ENCODE measurements around the gene TRIM71.
"Not testable (repeated sequence)": the region's sequence is repeated elsewhere in the genome, so short reads cannot be mapped to it uniquely, and the experiment has no call there.

Gene TRIM71

GRCh38 chr3:32895701-32896100 is 77.9 kb downstream of the TRIM71 start:
- no peak for DNase-seq

- no peak for DNase-seq
These were observed 78.3 kb downstream of the TRIM71 start for GRCh38 chr3:32896143-32896542.

- DNase-seq, result no peak
These were observed 79.3 kb downstream of the TRIM71 start for GRCh38 chr3:32897001-32897601.

- no peak for DNase-seq
These were observed 80.3 kb downstream of the TRIM71 start for GRCh38 chr3:32897981-32898623.

GRCh38 chr3:32899265-32899664 is 81.5 kb downstream of the TRIM71 start:
- DNase-seq, result no peak

GRCh38 chr3:32901005-32901932 is 83.5 kb downstream of the TRIM71 start:
- no peak for DNase-seq

- not testable (repeated sequence) for DNase-seq
These were observed 85.1 kb downstream of the TRIM71 start for GRCh38 chr3:32902887-32903371.

- DNase-seq, result no peak
These were observed 86.2 kb downstream of the TRIM71 start for GRCh38 chr3:32903953-32904352.

- DNase-seq, result no peak
These were observed 92.2 kb downstream of the TRIM71 start for GRCh38 chr3:32909999-32910398.

GRCh38 chr3:32910954-32911353 is 93.2 kb downstream of the TRIM71 start:
- DNase-seq, result no peak

GRCh38 chr3:32912046-32912445 is 94.2 kb downstream of the TRIM71 start:
- DNase-seq, result no peak

GRCh38 chr3:32913790-32914446 is 96.1 kb downstream of the TRIM71 start:
- DNase-seq, result peak; percentile 24

GRCh38 chr3:32919920-32920319 is 102.1 kb downstream of the TRIM71 start:
- no peak for DNase-seq

- no peak for DNase-seq
These were observed 104.3 kb downstream of the TRIM71 start for GRCh38 chr3:32922078-32922477.

GRCh38 chr3:32930161-32930560 is 112.4 kb downstream of the TRIM71 start:
- no peak for DNase-seq

GRCh38 chr3:32931273-32931672 is 113.5 kb downstream of the TRIM71 start:
- not testable (repeated sequence) for DNase-seq

- DNase-seq, result no peak
These were observed 116.4 kb downstream of the TRIM71 start for GRCh38 chr3:32934150-32934742.

- no peak for DNase-seq
These were observed 119.5 kb downstream of the TRIM71 start for GRCh38 chr3:32937331-32937730.

GRCh38 chr3:32939531-32940284 is 121.9 kb downstream of the TRIM71 start:
- DNase-seq, result not testable (repeated sequence)

GRCh38 chr3:32940726-32941125 is 122.9 kb downstream of the TRIM71 start:
- no peak for DNase-seq

- DNase-seq, result no peak
These were observed 127.3 kb downstream of the TRIM71 start for GRCh38 chr3:32945136-32945535.

- DNase-seq, result not testable (repeated sequence)
These were observed 127.8 kb downstream of the TRIM71 start for GRCh38 chr3:32945598-32945997.

All from DMS79 (cell line).